ENCODE data around the gene RTP3.

RTP3 gene

DNA sequence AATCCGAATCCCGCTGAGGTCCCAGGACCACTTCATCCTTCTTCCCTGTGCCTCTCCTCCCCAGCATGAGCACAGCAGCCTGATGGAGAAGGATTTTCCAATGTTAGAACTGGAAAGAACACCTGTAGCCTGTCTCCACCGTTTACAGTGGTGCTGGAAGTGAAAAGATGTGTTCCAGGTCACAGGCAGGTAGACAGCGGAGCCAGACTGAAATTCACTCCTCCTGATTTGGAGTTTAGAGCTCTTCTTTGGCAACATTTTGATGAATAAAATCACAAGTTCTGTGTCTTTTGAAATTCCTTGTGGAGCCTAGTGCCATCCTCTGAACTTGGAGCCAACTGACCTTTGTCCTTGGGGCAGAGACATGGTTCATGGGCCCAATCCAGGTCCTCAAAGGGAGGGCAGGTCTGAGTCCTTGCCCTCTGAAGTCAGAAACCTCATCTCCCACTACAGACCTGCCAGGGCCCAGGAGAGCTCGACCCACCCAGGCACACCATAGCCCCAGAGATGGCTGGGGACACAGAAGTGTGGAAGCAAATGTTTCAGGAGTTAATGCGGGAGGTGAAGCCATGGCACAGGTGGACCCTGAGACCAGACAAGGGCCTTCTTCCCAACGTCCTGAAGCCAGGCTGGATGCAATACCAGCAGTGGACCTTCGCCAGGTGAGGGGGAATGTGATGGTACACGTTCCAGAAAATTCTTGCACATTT, at the start of gene RTP3:
Gene RTP3 (plus strand): TSS at position 421 of the 710 bp plus-strand sequence. CDS start 87 bp downstream, at position 508.
- no peak within 1 kb of the TSS for H3K4me2 ChIP-seq (ENCODE audit: insufficient read depth, low read length)
- no peak within 1 kb of the TSS for H3K9ac ChIP-seq (ENCODE audit: low read depth, low read length)

DNA sequence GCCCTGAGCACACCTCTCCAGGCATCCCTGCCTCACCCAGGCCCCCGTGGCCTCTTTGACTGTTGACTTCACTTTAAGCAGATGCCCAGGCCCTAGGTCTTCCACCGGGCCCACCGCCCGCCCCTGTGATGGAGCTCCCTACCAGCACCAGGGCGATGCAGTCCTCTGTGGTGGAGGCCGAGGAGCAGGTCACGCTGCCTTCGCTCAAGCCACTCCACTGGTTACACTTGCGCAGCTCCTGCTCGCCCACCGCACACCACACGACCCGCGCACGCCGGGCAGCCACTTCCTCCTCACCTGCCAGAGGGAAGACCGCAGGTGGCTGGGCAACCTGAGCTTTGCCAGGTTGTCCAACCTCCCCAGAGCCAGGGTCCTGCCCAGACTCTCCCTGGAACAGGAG, 49.1 kb upstream of the RTP3 start:
- no peaks in the 10 kb centered on the region for H3K79me2 ChIP-seq (ENCODE audit: insufficient read depth, low read length)
- H3K36me3 ChIP-seq (ENCODE audit: insufficient read depth, low read length): no peaks in the 10 kb centered on the region
- peaks cover 3% of the 10 kb centered on the region; the same call in 1 of the 2 replicates for H3K4me1 ChIP-seq (ENCODE audit: insufficient read depth, low read length)
- H4K20me1 ChIP-seq (ENCODE audit: insufficient read depth, low read length): no peaks in the 10 kb centered on the region
- no peaks in the 10 kb centered on the region for H3K27me3 ChIP-seq (ENCODE audit: insufficient read depth, low read length, poor library complexity)
- H3K4me3 ChIP-seq (ENCODE audit: low read depth in 1 of 2, low read length in 2 of 2): no peak overlapping the region
- H3K9me3 ChIP-seq (ENCODE audit: insufficient read depth, low read length, severe bottlenecking): no peaks in the 10 kb centered on the region
- no peak for TF ChIP-seq EZH2 (IDR thresholded peaks at IDR 0.05; ENCODE audit: borderline replicate concordance, low read depth, low read length, severe bottlenecking)
- TF ChIP-seq, protein P1, sequence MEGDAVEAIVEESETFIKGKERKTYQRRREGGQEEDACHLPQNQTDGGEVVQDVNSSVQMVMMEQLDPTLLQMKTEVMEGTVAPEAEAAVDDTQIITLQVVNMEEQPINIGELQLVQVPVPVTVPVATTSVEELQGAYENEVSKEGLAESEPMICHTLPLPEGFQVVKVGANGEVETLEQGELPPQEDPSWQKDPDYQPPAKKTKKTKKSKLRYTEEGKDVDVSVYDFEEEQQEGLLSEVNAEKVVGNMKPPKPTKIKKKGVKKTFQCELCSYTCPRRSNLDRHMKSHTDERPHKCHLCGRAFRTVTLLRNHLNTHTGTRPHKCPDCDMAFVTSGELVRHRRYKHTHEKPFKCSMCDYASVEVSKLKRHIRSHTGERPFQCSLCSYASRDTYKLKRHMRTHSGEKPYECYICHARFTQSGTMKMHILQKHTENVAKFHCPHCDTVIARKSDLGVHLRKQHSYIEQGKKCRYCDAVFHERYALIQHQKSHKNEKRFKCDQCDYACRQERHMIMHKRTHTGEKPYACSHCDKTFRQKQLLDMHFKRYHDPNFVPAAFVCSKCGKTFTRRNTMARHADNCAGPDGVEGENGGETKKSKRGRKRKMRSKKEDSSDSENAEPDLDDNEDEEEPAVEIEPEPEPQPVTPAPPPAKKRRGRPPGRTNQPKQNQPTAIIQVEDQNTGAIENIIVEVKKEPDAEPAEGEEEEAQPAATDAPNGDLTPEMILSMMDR (IDR thresholded peaks at IDR 0.05; ENCODE audit: borderline replicate concordance, extremely low read depth, low read length, poor library complexity, severe bottlenecking): no peak
- H3K9ac ChIP-seq (ENCODE audit: low read depth, low read length): no peak overlapping the region
- no peak overlapping the region for H2AFZ ChIP-seq (ENCODE audit: low read depth, low read length)
- no peak overlapping the region for H3K4me2 ChIP-seq (ENCODE audit: insufficient read depth, low read length)
- no peak for DNase-seq
- no peak for ATAC-seq (ENCODE audit: insufficient read depth, low read depth)
- H3K27ac ChIP-seq (ENCODE audit: low read length): no peak overlapping the region

More for the DNA sequence above, at the start of gene RTP3:
- no peaks in the 10 kb centered on the region for H3K9me3 ChIP-seq (ENCODE audit: insufficient read depth, low read length, severe bottlenecking)
- no peak for DNase-seq
- H2AFZ ChIP-seq (ENCODE audit: low read depth, low read length): no peak within 1 kb of the TSS
- peak within 1 kb of the TSS; percentile 16; the same call in 1 of the 2 replicates for H3K27ac ChIP-seq (ENCODE audit: low read length)
- ATAC-seq (ENCODE audit: insufficient read depth, low read depth): no peak
- H3K36me3 ChIP-seq (ENCODE audit: insufficient read depth, low read length): no peaks in the 10 kb centered on the region
- H3K79me2 ChIP-seq (ENCODE audit: insufficient read depth, low read length): no peaks in the 10 kb centered on the region
- no peak for TF ChIP-seq EZH2 (IDR thresholded peaks at IDR 0.05; ENCODE audit: borderline replicate concordance, low read depth, low read length, severe bottlenecking)
- TF ChIP-seq, protein P1 (IDR thresholded peaks at IDR 0.05; ENCODE audit: borderline replicate concordance, extremely low read depth, low read length, poor library complexity, severe bottlenecking): no peak
- peaks cover 28% of the 10 kb centered on the region for H3K4me1 ChIP-seq (ENCODE audit: insufficient read depth, low read length)
- H3K27me3 ChIP-seq (ENCODE audit: insufficient read depth, low read length, poor library complexity): no peaks in the 10 kb centered on the region
- H4K20me1 ChIP-seq (ENCODE audit: insufficient read depth, low read length): no peaks in the 10 kb centered on the region
- H3K4me3 ChIP-seq (ENCODE audit: low read depth in 1 of 2, low read length in 2 of 2): no peak within 1 kb of the TSS

DNA sequence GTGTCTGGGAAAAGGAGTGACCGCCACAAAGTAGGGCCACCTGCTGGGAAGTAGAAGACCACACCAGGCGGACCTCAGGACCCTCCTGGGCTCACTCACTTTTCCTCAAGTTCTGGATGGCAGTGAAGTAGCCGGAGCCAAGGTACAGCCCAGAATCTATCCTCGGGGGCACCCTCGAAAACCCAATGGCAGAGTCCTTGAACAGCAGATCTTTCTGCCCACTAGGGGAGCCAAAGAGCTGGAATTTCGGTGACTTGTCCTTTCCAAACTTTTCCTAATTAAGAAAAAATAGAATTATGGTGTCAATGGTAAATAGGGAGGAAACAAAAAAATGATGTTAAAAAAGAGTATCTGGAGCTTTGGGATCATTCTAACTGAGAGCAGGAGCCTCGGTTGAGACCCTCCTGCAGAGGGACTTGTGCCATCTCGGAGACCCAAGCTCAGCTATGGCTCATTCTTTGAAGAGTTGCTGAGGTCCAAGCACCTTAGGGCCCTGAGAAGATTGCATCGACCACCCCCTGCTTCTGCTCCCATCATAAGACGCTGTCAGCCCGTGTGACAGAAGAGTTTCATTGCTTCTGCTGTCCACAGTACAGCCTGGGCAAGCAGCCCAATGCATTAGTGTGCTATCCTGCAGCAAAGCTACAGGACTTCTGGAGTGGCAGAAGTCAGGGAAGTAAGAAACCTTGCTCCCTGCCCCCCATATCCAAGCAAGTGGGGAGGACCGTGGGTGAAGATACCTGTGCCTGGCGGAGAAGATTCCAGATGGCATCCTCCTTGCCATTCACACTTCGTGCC, 47.8 kb upstream of the RTP3 start:
- Histone ChIP-seq H3K27me3 (ENCODE audit: insufficient read depth, low read length, poor library complexity) (no peaks in the 10 kb centered on the region), H3K27ac (ENCODE audit: low read length) (no peak overlapping the region), H3K4me1 (ENCODE audit: insufficient read depth, low read length) (peaks cover 15% of the 10 kb centered on the region), H3K79me2 (ENCODE audit: insufficient read depth, low read length) (no peaks in the 10 kb centered on the region), H4K20me1 (ENCODE audit: insufficient read depth, low read length) (no peaks in the 10 kb centered on the region), H3K36me3 (ENCODE audit: insufficient read depth, low read length) (no peaks in the 10 kb centered on the region), H3K4me3 (ENCODE audit: low read depth in 1 of 2, low read length in 2 of 2) (no peak overlapping the region), H3K9ac (ENCODE audit: low read depth, low read length) (no peak overlapping the region), H2AFZ (ENCODE audit: low read depth, low read length) (no peak overlapping the region), H3K9me3 (ENCODE audit: insufficient read depth, low read length, severe bottlenecking) (no peaks in the 10 kb centered on the region), H3K4me2 (ENCODE audit: insufficient read depth, low read length) (no peak overlapping the region)
- DNase-seq (no peak), ATAC-seq (ENCODE audit: insufficient read depth, low read depth) (no peak)
- TF ChIP-seq EZH2 (IDR thresholded peaks at IDR 0.05; ENCODE audit: borderline replicate concordance, low read depth, low read length, severe bottlenecking): no peak
- TF ChIP-seq, protein P1 (IDR thresholded peaks at IDR 0.05; ENCODE audit: borderline replicate concordance, extremely low read depth, low read length, poor library complexity, severe bottlenecking): peak; percentile 72

All from DND-41 (cell line).